ENCODE results near the gene CPLX3.

The CPLX3 gene

DNA sequence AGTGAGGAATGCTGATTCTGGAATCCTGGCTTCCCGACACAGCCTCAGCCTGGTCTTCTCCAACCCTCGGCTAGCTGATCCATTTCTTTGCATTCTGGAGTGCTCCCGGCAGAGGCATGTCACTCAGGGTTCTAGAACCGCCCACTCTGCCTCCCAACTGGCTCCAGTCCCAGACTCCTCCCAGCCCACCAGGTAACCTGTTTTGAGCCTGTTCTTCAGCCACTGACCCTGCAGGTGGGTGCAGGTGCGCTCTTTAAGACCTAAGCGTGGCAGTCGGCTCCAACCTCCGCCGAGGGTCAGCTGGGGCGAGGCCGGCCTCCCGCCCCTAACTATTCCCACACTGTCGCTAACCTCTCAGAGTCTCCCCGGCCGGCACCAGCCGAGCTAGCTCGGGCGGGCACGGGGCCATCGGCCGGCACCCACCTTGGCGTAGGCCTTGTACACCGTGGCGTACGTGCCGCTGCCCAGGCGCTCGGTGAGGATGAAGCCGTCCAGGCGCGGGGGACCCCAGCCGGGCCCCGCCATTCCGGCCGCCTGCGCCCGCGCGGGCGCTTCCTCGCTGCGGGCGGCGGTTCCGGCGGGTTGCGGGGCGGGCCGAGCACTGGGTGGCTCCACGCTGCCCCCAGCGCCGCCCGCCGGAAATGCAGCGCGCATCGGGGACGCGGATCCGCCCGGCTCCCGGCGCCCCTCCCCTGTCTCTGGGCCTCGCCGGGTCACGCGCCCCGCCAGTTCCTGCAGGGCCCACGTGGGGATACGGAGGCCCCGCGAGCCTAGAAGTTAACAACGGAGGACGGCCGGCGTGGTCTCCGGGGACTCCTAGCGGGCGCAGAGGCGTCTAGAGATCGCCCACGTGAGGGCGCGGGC, 16.4 kb downstream of the CPLX3 start, which contains the start of gene ULK3:
Gene ULK3 (minus strand): TSS at position 576 of the 864 bp plus-strand sequence. CDS start 51 bp downstream, at position 525.
- DNase-seq: peak in 55 of 56 donors; percentile 56 to 96 (median 81)

DNA sequence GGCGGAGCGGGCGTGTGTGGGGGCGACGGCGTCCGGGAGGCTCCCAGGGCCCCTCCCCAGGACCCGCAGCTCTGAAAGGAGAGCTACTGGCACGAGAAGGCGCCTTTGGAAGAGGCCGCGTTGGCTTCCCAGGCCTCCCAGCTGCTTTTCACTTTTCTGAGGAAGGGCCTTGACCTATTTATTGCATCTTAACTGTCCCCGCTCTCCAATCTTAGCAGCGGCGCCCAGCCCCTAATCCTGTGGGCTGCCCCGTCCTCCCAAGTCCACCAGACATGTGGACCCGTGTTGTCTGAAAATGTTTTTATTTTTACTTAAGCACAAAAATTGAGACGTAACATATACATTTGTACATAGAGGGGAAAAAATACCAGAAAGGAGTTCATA, 17.0 kb downstream of the CPLX3 start:
- no peak for DNase-seq

DNA sequence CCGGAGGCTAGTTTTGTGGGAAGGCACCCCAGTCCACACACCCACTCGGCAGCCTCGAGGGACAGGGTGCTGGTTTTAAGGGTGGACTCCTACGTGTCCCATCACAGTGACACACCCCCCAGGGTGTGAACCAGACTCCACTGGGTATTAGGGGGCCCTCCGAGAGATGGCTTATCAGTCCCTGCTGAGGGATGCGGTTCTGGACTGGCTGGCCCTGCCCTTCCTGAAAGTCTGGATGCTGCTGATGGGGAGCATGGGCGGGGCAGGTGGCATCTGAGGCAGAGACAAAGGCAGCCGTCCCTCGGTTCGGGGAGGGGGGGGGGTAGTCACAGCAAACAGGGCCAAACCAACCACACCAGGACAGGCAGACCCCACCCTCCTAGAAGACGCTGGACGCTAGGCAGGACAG, 17.5 kb downstream of the CPLX3 start:
- no peak for DNase-seq

DNA sequence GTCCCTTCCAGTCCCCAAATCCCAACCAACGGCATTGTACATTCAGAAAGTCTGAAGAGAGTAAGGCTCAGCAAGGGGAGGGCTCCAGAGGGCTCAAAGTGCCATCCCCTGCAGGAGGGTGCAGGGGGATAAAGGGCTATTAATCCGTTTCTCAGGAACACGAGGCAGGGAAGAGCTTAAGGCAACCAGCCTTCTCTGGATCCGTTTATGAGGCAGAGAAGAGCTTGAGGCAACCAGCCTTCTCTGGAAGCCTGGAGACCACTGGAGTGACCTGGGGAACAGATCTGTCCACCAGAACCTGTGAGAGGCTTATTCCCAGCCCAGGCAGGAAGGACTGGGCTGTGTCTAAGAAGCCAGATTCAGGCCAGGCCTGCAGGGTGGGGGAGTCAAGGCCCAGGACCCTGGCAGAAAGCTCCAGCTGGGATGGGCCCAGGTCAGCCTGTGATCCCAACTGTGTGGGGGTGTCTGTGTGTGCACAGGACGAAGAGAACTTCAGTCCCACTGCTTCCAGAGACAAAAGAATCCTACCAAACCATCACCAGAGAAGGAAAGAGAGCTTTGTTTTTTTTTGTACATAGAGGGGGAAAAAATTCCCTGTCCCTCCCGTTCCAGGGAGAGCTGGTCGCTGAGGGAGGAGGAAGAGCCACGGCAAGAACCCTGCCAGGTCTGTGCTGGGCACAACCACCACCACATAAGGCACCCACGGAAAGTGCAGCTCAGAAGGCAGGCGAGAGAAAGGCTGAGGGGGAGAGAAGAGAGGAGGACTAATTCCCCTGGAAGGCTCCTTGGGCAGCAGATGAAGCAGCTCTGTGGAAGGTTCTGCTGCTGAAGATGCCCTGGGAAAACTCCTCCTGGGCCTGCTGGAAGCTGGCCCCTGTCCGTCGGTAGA, 18.1 kb downstream of the CPLX3 start:
- no peak for DNase-seq

DNA sequence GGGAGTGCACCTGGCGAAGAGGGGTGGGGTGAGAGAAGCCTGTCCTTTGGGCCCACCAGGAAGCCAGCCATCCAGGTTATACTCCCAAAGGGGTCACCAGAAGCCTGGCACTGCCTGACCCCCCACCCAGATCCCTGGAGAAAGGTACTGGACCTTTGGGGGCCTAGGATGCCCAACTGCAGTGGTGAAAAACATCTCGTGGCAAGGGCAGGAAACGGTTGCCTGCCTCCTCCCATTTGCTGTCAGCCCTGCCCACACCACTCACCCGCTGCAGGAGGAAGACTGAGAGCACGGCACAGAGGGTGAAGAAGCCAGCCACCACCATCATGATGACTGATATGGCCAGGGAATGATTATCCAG, 18.8 kb downstream of the CPLX3 start:
- no peak for DNase-seq

DNA sequence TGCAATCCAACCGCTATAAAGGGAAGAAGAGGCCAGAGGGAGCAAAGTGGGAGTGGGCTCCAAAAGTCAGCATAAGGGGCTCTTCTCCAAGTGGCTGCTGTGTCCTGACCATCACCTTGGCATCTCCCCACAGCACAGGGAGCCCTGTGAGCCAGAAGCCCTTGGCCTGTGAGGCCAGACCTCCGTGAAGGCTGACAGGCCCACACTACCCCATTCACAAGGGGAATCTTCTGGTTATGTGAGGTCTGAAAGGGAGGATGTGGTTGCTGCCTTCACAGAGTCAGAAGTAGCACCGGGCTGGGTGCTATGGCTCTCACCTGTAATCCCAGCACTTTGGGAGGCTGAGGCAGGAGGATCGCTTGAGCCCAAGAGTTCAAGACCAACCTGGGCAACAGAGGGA, 19.2 kb downstream of the CPLX3 start:
- no peak for DNase-seq

DNA sequence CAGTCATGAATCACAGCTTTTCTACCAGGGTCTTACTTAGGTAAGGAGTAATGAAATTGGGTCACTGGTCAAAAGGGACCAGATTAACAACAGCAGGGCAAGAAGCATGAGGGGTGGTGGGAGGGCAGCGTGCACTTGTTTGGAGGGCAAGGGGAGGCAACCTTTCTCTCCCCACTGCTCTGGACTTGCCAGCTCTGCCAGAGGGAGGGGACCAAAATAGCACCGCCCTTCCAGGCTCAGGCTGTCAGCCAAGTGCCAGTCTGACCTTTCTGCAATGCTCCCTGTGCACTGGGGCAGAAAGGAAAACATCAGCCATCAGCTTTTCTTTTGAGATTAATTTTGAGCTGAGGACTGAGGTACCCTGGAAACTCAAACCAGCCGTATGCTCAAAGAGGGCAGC, 21.0 kb downstream of the CPLX3 start:
- DNase-seq: peak in 5 of 56 donors; percentile 6 to 23 (median 15)

DNA sequence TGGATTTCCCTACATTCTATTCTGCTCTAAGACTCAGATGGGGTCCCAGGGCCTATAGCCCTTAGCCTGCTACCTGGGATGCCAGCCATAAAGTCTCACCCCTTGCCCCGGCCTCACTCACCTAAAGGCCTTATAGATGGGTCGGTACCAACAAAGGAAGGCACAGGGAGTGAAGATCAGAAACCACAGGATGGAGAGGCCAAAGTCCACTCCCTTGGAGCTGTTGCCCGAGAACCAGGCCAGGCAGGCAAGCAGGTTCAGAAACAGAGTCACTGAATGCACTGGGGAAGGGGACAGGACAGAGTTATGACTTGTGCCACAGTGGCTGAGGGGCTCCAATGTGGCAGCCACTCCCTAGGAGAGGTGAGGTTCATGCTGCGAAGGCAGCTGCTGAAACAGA, 24.0 kb downstream of the CPLX3 start:
- DNase-seq: no peak

DNA sequence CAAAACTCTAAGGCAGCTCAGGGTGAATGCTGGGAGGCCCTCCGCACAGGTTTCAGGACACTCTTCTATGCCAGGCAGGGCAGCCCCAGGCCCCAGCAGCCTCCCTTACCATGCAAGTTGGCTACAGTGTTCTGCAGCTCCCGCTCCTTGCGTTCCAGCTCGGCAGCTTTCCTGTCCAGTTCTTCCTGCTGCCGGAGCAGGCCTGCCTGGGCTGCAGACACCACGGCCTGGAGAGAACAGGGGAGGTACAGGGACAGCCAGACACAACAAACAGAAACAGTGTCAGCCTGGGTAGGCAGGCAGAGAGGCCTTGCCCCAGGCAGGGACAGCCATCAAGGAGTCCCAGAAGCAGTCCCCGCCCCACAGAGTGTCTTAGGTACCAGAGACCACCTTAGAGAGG, 25.5 kb downstream of the CPLX3 start:
- no peak for DNase-seq

DNA sequence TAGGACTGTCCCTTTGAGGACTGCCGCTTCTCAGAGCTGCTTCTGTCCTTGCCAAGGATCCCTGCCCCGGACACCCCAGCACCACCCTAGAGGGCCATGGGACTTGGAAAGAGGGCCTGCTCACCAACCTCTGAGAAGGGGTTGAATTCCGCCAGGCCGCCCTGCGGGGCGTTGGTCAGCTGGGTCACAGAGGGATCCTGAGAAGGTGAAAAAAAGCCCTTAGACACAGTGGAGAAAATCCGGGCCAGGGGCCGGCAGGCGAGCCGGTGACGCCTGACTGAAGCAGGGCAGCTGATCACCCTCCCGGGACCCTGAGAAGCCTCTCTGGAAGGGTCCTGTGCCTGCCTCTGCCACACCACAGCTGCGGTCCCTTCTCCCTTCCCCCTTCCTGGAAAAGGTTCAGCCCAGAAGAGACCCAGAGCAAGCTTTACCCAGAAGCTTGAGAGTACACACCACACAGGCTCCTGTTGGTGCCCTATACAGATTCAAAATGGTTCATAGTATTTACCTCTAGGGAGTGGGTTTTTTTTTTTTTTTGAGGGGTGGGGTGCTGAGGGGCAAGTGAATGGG, 28.1 kb downstream of the CPLX3 start:
- no peak for DNase-seq

DNA sequence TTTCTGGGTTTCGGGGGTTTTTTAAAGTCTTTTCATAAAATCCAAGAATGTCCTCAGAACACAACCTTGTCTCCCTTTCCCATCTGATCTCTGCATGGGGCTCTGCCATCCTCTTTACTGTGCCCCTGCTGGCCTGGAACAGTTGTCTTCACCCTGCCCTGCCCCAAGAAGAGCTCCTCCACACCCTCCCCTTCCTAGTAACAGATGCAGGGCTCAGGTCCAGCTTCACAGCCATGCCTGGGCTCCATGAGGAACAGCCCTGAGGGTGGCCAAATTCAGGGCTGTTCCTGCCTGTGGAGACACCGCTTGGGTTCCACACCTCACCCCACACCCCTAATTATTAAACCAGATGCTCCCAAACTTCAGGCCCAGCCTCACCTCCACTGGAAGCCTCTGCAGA, 29.4 kb downstream of the CPLX3 start:
- no peak for DNase-seq

DNA sequence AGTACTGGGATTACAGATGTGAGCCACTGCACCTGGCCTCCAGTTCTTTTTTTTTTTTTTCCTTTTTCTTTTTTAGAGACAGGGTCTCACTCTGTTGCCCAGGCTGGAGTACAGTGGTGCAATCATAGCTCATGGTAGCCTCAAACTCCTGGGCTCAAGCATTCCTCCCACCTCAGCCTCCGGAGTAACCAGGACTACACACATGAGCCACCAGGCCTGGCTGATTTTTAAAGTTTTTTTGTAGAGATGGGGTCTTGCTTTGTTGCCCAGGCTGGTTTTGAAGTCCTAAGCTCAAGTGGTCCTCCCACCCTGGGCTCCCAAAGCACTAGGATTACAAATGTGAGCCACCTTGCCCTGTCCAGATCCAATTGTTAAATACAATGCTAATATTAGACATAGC, 30.1 kb downstream of the CPLX3 start:
- DNase-seq: no peak

DNA sequence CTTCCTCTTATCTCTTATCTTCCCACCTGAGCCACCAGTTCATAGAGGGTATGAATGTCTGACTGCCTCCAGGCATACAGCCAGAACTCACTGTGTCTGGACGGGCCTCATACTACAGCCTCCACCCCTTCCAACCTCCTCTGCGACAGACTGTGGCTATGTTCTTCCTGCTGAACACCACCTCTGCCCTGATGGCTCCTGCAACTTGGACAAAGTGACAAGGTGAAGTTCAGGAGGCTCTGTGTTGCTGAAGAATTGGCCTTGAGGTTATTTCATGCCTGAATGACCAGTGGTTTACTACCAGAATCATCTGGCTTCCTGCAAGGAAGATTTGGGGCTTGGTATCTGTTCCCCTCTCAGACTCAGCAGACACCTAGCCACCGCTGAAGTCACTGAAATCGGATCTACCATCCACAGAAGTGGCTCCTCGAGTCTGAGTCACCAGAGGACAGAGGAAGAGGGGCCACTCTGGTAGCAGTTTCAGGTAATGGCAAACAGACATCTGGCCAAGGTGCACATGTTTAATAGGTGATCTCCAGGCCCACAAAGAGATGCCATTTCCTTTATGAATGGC, 30.7 kb downstream of the CPLX3 start:
- DNase-seq: no peak

DNA sequence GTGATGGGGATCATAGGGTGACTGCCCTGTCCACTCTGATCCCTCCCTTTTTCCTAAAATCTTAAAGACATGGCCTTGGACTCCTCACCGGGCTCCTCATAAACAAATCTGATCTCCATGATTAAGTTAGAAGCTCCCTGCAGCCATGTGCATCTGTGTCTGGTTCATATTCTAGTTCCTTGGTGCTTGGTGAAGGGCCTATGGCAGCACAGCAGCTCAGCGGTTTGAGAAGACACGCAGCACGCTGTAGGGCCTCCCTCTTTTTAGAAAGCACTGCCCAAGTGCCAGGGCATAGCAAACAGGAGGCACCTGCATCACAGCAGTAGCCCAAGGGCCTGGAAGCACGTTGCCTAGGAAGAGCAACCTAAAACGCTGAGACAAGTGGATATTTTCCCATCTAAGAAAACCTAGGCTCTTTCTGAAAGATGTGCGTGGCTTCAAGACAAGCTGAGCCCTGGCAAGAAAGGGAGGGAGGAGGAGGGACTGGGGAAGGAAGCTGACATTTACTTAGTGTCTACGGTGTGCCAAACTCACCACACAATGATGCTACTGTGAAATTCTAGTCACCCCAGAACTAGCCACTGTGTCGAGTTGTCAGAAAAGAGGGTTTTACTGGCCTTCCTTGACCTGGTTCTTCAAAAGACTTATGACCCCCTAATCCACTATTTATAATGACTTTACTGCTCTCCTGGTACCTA, 31.4 kb downstream of the CPLX3 start:
- no peak for DNase-seq

DNA sequence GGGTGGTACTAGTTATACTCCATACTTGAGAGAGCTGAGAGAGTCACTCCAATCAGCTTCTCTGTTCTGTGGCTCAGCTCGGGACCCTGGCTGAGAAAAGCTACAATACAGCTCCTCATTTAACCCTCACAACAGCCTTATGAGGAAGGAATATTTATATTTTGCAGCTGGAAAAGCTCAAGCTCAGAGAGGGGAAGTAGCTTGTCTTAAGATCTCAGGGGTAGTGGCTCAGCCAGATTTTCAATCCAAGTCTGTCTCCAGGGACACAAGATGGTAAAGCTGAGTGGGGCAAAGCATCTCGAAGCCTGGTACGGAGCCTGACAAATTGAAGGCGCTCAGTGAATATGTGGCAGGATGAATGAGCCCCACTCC, 31.9 kb downstream of the CPLX3 start:
- DNase-seq: no peak

DNA sequence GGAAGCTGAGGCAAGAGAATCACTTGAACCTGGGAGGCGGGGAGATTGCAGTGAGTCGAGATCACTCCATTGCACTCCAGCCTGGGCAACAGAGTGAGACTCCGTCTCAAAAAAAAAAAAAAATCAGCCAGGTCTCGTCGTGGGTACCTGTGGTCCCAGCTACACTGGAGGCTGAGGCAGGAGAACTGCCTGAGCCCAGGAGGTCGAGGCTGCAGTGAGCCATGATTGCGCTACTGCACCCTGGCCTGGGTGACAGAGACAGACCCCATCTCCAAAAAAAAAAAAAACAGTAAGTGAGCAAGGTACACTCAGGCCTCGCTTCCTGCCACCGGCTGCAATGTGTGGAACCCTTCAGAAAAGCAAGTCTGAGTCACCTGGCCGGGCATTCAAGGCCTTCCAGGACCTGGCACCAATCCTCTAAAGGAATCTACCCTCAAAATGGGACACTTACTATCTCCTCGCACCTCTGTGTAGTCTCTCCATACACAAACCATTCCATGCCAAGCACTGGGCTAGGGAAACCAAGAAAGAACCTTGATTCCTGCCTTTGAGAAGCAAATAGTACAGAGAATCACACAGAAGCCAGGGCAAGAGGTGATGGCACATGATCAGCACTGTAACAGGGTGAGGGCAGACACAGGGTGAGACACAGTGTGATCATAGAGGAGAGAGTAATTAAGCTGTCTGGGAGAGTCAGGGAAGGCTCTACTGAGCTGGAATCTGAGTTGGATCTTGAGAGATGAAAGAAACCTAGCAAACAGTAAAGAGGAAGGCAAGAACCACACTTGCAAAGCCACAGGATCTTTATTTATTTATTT, 37.0 kb downstream of the CPLX3 start:
- no peak for DNase-seq

DNA sequence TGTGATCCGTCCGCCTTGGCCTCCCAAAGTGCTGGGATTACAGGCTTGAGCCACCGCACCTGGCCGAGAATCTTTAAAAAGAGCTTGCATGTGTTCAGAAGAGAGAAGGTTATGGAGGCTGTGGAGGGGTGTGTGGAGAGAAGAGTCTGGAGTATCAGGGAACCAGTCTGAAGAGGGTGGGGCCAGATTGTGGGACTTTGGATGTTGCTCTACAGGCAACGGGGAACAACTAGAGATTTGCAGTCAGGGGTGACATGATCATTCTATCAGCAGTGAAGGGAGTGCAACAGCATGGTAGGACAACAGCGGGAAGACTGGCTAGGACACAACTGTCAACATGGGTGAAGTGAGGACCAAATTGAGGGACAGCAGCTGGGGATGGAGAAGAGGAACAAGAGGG, 37.9 kb downstream of the CPLX3 start:
- DNase-seq: no peak

DNA sequence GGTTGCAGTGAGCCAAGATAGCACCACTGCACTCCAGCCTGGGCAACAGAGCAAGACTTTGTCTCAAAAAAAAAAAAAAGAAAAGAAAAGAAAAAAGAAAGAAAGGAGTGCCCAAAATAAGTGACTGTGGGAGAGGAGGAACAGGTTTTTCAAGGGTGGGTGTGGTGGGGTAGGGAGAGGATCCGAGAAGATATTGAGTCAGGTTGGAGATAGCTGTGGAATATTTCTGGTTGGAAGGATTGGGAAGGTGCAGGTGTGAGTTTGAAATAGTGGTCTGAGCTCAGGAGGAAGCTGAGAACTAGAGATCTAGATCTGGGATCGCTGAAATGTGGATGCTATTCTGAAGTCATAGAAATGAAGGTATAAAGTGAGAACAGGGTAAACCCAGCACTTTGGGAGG, 38.9 kb downstream of the CPLX3 start:
- no peak for DNase-seq

DNA sequence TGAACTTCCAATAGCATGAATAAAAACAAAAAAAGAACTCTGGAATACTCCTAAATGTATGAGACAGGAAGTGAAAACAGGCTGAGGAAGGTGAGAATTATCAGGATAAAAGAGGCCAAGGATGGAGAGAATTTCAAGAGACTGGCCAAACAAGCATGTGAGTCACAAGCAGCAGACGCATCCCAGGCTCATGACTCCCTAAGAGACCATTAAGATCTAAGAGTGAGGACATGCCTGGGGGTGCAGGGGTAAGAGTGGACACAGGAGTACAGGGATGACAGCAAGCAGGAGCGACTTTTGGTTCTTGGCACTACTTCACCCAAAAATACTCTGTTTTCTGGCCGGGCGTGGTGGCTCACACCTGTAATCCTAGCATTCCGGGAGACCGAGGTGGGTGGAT, 39.7 kb downstream of the CPLX3 start:
- no peak for DNase-seq

DNA sequence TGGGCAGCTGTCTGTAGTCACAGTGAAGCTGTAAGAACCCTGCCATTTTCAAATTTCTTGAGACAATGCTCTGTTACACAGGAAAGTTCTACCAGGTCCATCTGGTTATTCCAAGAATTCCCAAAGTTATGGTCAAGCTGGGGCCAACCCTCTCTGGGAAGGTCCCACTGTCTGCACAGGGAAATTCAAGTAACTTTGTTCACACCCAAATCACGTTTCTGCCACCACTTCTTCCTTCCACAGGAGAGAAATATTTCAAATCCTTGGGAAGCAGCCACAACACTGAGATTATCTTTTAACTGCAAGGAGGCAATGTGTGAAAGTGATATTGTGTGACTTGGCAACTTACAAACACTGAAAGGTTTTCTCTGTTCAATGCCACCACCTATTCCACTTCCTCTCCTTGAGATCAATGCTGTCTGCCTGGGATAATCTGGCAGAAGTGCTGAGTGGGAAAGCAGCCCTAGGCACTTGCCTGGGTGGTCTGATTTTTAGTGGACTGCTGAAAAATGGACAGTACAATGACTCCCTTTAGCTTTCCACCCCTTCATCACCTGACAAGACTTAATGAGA, 41.1 kb downstream of the CPLX3 start:
- DNase-seq: no peak
